ENCODE results near the gene PARD3B. TPM values are rescaled to one million over a fixed set of nuclear protein-coding genes. Genes with fewer than 3 reads are reported as not detected.

The PARD3B gene
- total and polyA plus RNA-seq, 2 of the 8 experiments (the other 6 are each of a cell fraction or from before 2014, with no cell fraction given): 1.2 to 5.7 TPM

DNA sequence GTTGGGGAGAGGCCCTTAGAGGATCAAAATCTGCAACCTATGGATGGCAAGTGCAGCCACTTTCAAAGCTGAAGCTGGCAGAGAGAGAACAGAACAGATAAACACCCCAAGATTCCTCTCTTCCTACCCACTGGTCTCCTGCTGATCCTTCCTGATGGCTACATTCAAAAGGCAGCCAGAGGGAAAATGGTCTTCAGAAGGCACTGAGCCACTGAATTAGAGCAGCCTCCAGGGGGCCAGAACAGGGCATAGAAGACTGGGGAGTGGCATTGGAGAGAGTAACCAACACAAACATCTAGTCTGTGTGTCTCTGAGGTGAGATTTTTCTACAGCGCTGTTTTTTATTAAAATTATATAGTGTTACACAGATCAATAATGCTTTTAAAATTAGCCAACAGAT, 432.6 kb downstream of the PARD3B start:
- Histone ChIP-seq H3K23me2 (ENCODE audit: low read depth, low read length) (no peaks in the 10 kb centered on the region), H3K9me3 (ENCODE audit: insufficient read depth in 2 of 2, low read depth in 1 of 2, low read length in 1 of 2) (no peaks in the 10 kb centered on the region), H2BK15ac (ENCODE audit: low read length) (no peak overlapping the region), H4K8ac (ENCODE audit: extremely low read depth, insufficient read depth, low read length) (no peak overlapping the region), H3K27ac (ENCODE audit: low read depth, low read length) (no peak overlapping the region), H3K9ac (replicated peaks in 1 of 4; ENCODE audit: extremely low read depth in 1 of 4, low read depth in 3 of 4, low read length in 3 of 4) (no peak overlapping the region), H2BK120ac (replicated peaks; ENCODE audit: low read depth, low read length) (no peak overlapping the region), H2AK5ac (ENCODE audit: low read depth, low read length) (no peak overlapping the region), H3K4me2 (ENCODE audit: insufficient read depth in 1 of 2, low read depth in 2 of 2, low read length in 2 of 2) (no peak overlapping the region), H4K20me1 (replicated peaks in 1 of 2; ENCODE audit: control insufficient read depth in 1 of 2, insufficient read depth in 2 of 2, low read length in 2 of 2) (no peaks in the 10 kb centered on the region), H4K5ac (ENCODE audit: insufficient read length, low read depth, low read length) (no peak overlapping the region), H3K23ac (ENCODE audit: insufficient read length) (no peak overlapping the region), H3K36me3 (ENCODE audit: control insufficient read depth in 2 of 4, insufficient read depth in 4 of 4, low read length in 3 of 4) (no peaks in the 10 kb centered on the region), H3K4me3 (ENCODE audit: extremely low read depth in 1 of 4, insufficient read depth in 2 of 4, low read depth in 3 of 4, low read length in 4 of 4) (no peak overlapping the region), H3K4me1 (replicated peaks in 1 of 4; ENCODE audit: control insufficient read depth in 3 of 4, insufficient read depth in 4 of 4, low read length in 3 of 4) (peaks cover 0 to 7% (median 3%) of the 10 kb centered on the region in 4 experiments; a peak in 4 of 7 replicates), H2BK12ac (ENCODE audit: low read depth, low read length) (no peak overlapping the region), H2AFZ (ENCODE audit: low read length) (no peak overlapping the region), H3K79me2 (ENCODE audit: control insufficient read depth in 1 of 2, insufficient read depth in 2 of 2, low read length in 2 of 2) (no peaks in the 10 kb centered on the region), H3K18ac (ENCODE audit: extremely low read depth, low read length) (no peak overlapping the region), H3K56ac (replicated peaks; ENCODE audit: insufficient read length, low read depth, low read length) (no peak overlapping the region), H3K79me1 (ENCODE audit: low read depth, low read length) (no peaks in the 10 kb centered on the region), H4K91ac (replicated peaks; ENCODE audit: insufficient read length, low read length) (no peak overlapping the region), H2BK20ac (ENCODE audit: low read length) (no peak overlapping the region), H3K4ac (replicated peaks; ENCODE audit: insufficient read length, low read depth, low read length) (no peak overlapping the region), H2BK5ac (ENCODE audit: low read depth, low read length) (no peak overlapping the region), H3K27me3 (replicated peaks in 1 of 4; ENCODE audit: control insufficient read depth in 3 of 4, extremely low read depth in 1 of 4, insufficient read depth in 3 of 4, low read length in 3 of 4) (no peaks in the 10 kb centered on the region), H3K14ac (ENCODE audit: insufficient read length) (no peak overlapping the region)
- ChIA-PET POLR2A (ENCODE audit: partially characterized antibody) (no interaction called here), CTCF (ENCODE audit: partially characterized antibody) (no interaction called here)
- DNase-seq (ENCODE audit: low read depth in 1 of 2, low spot score in 2 of 2) (peak in 1 of 2 experiments; percentile 29), FAIRE-seq (peak; percentile 28)
- peak; percentile 31 to 47; a peak in 3 of 4 replicates for TF ChIP-seq RAD21 (IDR thresholded peaks at IDR 0.05 in 1 of 2, conservative IDR thresholded peaks at IDR 0.05 in 1 of 2; ENCODE audit: low read depth in 2 of 2, low read length in 2 of 2)
- TF ChIP-seq RBBP5 (IDR thresholded peaks at IDR 0.05; ENCODE audit: borderline replicate concordance, low read depth, low read length): no peak
- 0 out of 2 replicates have a peak, but pooled peaks have one; percentile 56 for TF ChIP-seq YY1 (IDR thresholded peaks at IDR 0.05; ENCODE audit: low read depth, low read length)
- no peak for TF ChIP-seq FOSL1 (IDR thresholded peaks at IDR 0.05; ENCODE audit: insufficient read depth, low read depth, low read length)
- peak; percentile 43 for TF ChIP-seq NANOG (IDR thresholded peaks at IDR 0.05; ENCODE audit: insufficient read depth, low read depth, low read length, poor library complexity, severe bottlenecking)
- peak in 1 of 2 experiments; percentile 63; a peak in 1 of 4 replicates for TF ChIP-seq HDAC2 (IDR thresholded peaks at IDR 0.05; ENCODE audit: borderline replicate concordance in 1 of 2, low read depth in 2 of 2, low read length in 2 of 2)
- TF ChIP-seq, protein P1, sequence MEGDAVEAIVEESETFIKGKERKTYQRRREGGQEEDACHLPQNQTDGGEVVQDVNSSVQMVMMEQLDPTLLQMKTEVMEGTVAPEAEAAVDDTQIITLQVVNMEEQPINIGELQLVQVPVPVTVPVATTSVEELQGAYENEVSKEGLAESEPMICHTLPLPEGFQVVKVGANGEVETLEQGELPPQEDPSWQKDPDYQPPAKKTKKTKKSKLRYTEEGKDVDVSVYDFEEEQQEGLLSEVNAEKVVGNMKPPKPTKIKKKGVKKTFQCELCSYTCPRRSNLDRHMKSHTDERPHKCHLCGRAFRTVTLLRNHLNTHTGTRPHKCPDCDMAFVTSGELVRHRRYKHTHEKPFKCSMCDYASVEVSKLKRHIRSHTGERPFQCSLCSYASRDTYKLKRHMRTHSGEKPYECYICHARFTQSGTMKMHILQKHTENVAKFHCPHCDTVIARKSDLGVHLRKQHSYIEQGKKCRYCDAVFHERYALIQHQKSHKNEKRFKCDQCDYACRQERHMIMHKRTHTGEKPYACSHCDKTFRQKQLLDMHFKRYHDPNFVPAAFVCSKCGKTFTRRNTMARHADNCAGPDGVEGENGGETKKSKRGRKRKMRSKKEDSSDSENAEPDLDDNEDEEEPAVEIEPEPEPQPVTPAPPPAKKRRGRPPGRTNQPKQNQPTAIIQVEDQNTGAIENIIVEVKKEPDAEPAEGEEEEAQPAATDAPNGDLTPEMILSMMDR (IDR thresholded peaks at IDR 0.05; ENCODE audit: control extremely low read depth in 1 of 3, insufficient read depth in 1 of 3, low read depth in 1 of 3, low read length in 3 of 3): peak in 2 of 3 experiments; percentile 27 to 49; a peak in 2 of 4 replicates
- 0 out of 2 replicates have a peak, but pooled peaks have one; percentile 24 for TF ChIP-seq TCF12 (IDR thresholded peaks at IDR 0.05; ENCODE audit: low read depth, low read length)
- WGBS, 2 experiments (ENCODE audit: extremely low coverage in 1 of 2, insufficient coverage in 1 of 2, insufficient read length in 1 of 2, insufficient replicate concordance in 2 of 2, low coverage in 1 of 2, low lambda C conversion rate in 2 of 2, missing lambda C conversion rate in 1 of 2): 36% methylated on average over 1 of the region's 1 CpG; no CpG with 5 or more reads in 1 of the 2 experiments

Data from H1 (cell line).